MCF 10A (cell line): ENCODE data around the gene NPS. TPM values are rescaled to one million over a fixed set of nuclear protein-coding genes. Genes with fewer than 3 reads are reported as not detected.
A peak's percentile ranks its signal among the peaks of the same experiment; 100 is the strongest.

Experiments used
- BruUV-seq: library from RNA; stranded (reverse); fragments of 400-500 nt; replicated peaks from 2 replicates; lab custom pipeline; 2021; lab: Mats Ljungman, UMichigan
- CTCF ChIA-PET: fragments of 300-600 bp; sonication (Branson Sonifier 250); formaldehyde crosslinking; extraction: SDS; loops from one replicate; lab custom pipeline; 2021; ENCODE audit warnings: antibody characterized with exemption, inconsistent platforms; lab: Yijun Ruan, JAX
- POLR2A ChIA-PET: fragments of 300-600, 350-650 bp; sonication (Branson Sonifier 250); formaldehyde crosslinking; extraction: SDS; loops from one replicate; lab custom pipeline; 2020; ENCODE audit warnings: antibody characterized with exemption, inconsistent platforms; lab: Yijun Ruan, JAX
- DNase-seq: peaks from one replicate; pipeline ENCODE4 v3.0.0-alpha.2; 2018; ENCODE audit not compliant: unreplicated experiment
- H3K27ac Mint-ChIP-seq: one replicate; pipeline ENCODE4 v1.8.0; 2022; ENCODE audit warnings: mild to moderate bottlenecking, low read depth, mixed read lengths; ENCODE audit not compliant: unreplicated experiment
- H3K27me3 Mint-ChIP-seq: one replicate; pipeline ENCODE4 v1.8.0; 2022; ENCODE audit warnings: mixed read lengths; ENCODE audit not compliant: insufficient read depth, unreplicated experiment
- H3K36me3 Mint-ChIP-seq: one replicate; pipeline ENCODE4 v1.8.0; 2022; ENCODE audit warnings: mild to moderate bottlenecking, moderate library complexity, mixed read lengths; ENCODE audit not compliant: insufficient read depth, unreplicated experiment
- H3K4me1 Mint-ChIP-seq: one replicate; pipeline ENCODE4 v1.8.0; 2022; ENCODE audit warnings: mixed read lengths; ENCODE audit not compliant: insufficient read depth, unreplicated experiment
- H3K4me3 Mint-ChIP-seq: one replicate; pipeline ENCODE4 v1.8.0; 2022; ENCODE audit warnings: mild to moderate bottlenecking, moderate library complexity, mixed read lengths; ENCODE audit not compliant: unreplicated experiment
- H3K9me3 Mint-ChIP-seq: one replicate; pipeline ENCODE4 v1.8.0; 2022; ENCODE audit warnings: mixed read lengths; ENCODE audit not compliant: unreplicated experiment
- intact Hi-C: fragments of 100-400 bp; cut with micrococcal nuclease; formaldehyde crosslinking; loops from 2 replicates; pipeline ENCODE4 v1.14.1; 2022
- total RNA-seq: library from RNA; stranded (reverse); gene quantifications from 2 replicates; pipeline ENCODE4 v1.2.3, GENCODE V29; 2022
- TF ChIP-seq, protein P1 (sequence below): fragments of 200-600 bp; IDR thresholded peaks from one replicate; pipeline ENCODE4 v1.8.0; 2022; ENCODE audit warnings: antibody characterized with exemption, mild to moderate bottlenecking; ENCODE audit not compliant: unreplicated experiment

NPS gene
- total RNA-seq, 1 experiment from 2014 or later, result not detected

DNA sequence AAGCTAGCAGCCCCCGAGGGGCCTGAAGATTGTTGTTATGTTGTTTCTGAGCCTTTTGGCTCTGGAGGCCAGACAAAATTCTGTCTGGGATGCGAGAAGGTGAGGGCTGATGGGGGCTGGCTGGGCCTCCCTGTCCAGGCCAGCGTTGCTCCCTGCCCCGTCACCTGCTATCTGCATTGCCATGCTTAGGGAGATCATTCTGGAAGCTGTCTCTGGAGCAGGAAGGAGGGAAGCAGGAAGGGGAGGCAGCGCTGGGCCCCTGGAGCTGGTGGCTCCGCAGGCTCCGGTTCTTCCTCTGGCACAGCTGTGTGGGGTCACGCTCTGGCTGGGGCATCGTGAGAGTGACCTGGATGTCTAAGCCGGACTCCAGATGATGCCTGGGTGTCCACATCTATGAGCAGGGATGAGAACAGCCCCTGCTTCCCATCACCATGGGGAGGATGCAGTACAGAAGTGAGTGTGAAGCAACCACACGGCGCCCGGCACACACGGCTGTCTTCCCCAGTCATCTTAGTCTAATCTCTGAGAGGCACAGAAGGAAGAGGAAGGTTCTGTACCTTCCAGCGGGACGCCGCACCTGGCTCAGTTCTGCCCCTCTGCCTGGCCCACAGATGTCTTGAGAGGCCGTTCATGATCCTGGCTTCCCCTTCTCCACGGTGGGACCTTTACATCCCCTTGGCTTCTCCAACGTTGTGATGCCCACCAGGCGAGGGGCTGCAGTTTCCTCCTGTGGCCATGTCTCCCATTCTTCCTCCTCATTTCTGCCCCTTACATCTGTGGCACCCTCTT is 11.9 kb upstream of the NPS start:
- Mint-ChIP-seq H3K27me3 (peaks cover 27% of the 10 kb centered on the region), H3K9me3 (no peaks in the 10 kb centered on the region), H3K36me3 (no peaks in the 10 kb centered on the region), H3K27ac (no peak overlapping the region), H3K4me1 (no peaks in the 10 kb centered on the region), H3K4me3 (no peak overlapping the region)
- CTCF ChIA-PET, result no interaction called here
- POLR2A ChIA-PET, result no interaction called here
- intact Hi-C loops, result no loop called here
- no peak for DNase-seq
- TF ChIP-seq, protein P1, sequence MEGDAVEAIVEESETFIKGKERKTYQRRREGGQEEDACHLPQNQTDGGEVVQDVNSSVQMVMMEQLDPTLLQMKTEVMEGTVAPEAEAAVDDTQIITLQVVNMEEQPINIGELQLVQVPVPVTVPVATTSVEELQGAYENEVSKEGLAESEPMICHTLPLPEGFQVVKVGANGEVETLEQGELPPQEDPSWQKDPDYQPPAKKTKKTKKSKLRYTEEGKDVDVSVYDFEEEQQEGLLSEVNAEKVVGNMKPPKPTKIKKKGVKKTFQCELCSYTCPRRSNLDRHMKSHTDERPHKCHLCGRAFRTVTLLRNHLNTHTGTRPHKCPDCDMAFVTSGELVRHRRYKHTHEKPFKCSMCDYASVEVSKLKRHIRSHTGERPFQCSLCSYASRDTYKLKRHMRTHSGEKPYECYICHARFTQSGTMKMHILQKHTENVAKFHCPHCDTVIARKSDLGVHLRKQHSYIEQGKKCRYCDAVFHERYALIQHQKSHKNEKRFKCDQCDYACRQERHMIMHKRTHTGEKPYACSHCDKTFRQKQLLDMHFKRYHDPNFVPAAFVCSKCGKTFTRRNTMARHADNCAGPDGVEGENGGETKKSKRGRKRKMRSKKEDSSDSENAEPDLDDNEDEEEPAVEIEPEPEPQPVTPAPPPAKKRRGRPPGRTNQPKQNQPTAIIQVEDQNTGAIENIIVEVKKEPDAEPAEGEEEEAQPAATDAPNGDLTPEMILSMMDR, result no peak
- BruUV-seq, result no TSS peak

DNA sequence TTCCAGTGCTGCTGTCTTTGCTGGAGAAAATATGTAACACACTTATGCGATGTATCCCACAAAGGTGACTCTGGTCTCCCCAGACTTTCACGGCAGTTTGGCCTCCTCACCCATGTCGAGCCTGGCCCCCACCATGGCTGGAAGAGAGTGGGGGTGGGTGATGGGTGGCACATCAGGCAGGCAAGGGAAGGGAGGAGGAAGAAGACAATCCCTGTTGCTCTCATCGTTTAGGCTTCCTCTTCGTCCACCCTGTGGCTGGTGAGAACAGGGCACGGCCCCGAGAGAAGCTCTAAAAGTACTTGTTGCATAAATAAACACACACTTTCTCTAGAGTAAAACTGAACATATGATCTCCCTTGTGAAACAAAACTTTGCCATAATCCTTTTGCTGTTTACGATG is 11.2 kb upstream of the NPS start:
- no TSS peak for BruUV-seq

DNA sequence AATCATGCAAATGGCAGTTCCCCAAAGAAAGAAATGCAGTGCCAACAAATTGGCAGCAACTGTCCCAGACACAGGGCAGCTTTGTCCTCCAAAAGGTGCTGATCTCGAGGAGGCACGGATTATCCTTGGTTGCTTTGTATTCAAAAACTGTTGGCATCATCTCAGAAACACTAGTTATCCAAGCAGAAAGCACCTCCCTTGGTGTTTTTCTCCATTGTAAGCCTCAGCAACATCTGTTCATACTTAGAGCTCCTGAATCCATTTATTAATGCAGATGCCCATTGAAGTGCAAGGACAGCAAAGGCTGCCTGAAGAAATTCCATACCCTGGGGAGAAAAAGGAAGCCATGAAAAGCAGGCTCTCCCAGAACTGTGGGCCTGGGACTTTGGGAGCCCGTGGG is 1.1 kb upstream of the NPS start:
- Mint-ChIP-seq H3K9me3 (peaks cover 7% of the 10 kb centered on the region), H3K4me1 (peaks cover 5% of the 10 kb centered on the region), H3K4me3 (no peak overlapping the region), H3K27ac (no peak overlapping the region), H3K27me3 (no peaks in the 10 kb centered on the region), H3K36me3 (peaks cover 6% of the 10 kb centered on the region)
- POLR2A ChIA-PET, result interaction anchor here (0.7 kb wide), 1 partner anchor 48 kb away, joined by 3 read pairs; no protein-coding TSS in a partner anchor
- TF ChIP-seq, protein P1, result no peak
- intact Hi-C loops, result no loop called here
- CTCF ChIA-PET, result interaction anchor here (1.0 kb wide), 1 partner anchor 30 kb away, joined by 4 read pairs; no protein-coding TSS in a partner anchor
- DNase-seq, result no peak
- BruUV-seq, result no TSS peak

More for the DNA sequence above, 11.2 kb upstream of the NPS start:
- no peaks in the 10 kb centered on the region for H3K36me3 Mint-ChIP-seq
- DNase-seq, result no peak
- no peaks in the 10 kb centered on the region for H3K9me3 Mint-ChIP-seq
- TF ChIP-seq, protein P1, result no peak
- H3K27me3 Mint-ChIP-seq, result peaks cover 27% of the 10 kb centered on the region
- no peak overlapping the region for H3K4me3 Mint-ChIP-seq
- ChIA-PET CTCF (no interaction called here), POLR2A (no interaction called here)
- no peaks in the 10 kb centered on the region for H3K4me1 Mint-ChIP-seq
- intact Hi-C loops, result no loop called here
- no peak overlapping the region for H3K27ac Mint-ChIP-seq

DNA sequence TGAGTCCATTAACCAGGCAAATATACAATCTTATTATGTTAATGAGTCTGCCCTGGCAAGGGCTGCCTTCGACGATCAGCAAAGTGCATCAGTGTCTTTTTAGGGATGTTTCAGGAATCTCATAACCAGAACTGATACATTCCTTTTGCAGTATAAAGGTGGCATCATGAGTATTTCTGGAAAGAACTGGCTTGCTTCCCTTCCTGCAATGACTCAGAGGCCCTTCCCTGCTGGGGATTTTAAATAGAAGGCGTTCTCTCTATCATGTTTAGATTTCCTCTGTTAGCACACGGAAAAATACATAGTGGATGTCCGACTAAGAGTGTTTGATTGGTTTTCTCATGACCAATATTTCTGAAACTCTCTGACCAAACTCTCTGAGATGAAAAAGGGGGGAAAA is 1.8 kb downstream of the NPS start:
- Mint-ChIP-seq H3K27me3 (peaks cover 18% of the 10 kb centered on the region), H3K9me3 (no peaks in the 10 kb centered on the region), H3K36me3 (peaks cover 6% of the 10 kb centered on the region), H3K4me1 (peaks cover 5% of the 10 kb centered on the region), H3K4me3 (no peak overlapping the region), H3K27ac (no peak overlapping the region)
- DNase-seq, result peak; percentile 44
- TF ChIP-seq, protein P1, result no peak
- POLR2A ChIA-PET, result no interaction called here
- intact Hi-C loops, result no loop called here
- CTCF ChIA-PET, result no interaction called here
- BruUV-seq, result no TSS peak
